CD4-positive, alpha-beta T cell (primary cell): ENCODE results near the gene NUP62. TPM values are rescaled to one million over a fixed set of nuclear protein-coding genes. Genes with fewer than 3 reads are reported as not detected.

Source experiments
- ATAC-seq: fragments of 200-7000 bp; cut with Tn5 transposase; one replicate; pipeline ENCODE4 v1.10.0; 2022; ENCODE audit warnings: mild to moderate bottlenecking; ENCODE audit not compliant: poor library complexity
- CTCF ChIA-PET: fragments of 350-600 bp; sonication (Branson Sonifier 250); formaldehyde crosslinking; loops from one replicate; lab custom pipeline; 2021; ENCODE audit warnings: antibody characterized with exemption, inconsistent platforms; lab: Charles Lee
- POLR2A ChIA-PET: fragments of 350-600 bp; sonication (Branson Sonifier 250); formaldehyde crosslinking; loops from one replicate; lab custom pipeline; 2021; ENCODE audit warnings: antibody characterized with exemption, inconsistent platforms; lab: Charles Lee
- DNase-seq, 14 experiments: peaks; one replicate each; pipeline ENCODE4 v3.0.0-alpha.2; 2013 to 2020; ENCODE audit warnings: mixed read lengths in 2 of 14
- H3K27ac ChIP-seq, 2 donors: one replicate each; pipeline versions ENCODE4 v1.5.1 to v1.7.0; 2013; ENCODE audit warnings: low read length in 2 of 2, low read depth in 1 of 2, mild to moderate bottlenecking in 1 of 2
- H3K27me3 ChIP-seq, 2 experiments: 1 replicate in 1 of 2; 2 replicates in 1 of 2; pipeline versions ENCODE4 v1.6.1 to v1.7.0; 2013; ENCODE audit warnings: low read length in 2 of 2, control low read depth in 1 of 2, mild to moderate bottlenecking in 1 of 2, moderate library complexity in 1 of 2; ENCODE audit not compliant: insufficient read depth in 2 of 2, control insufficient read depth in 1 of 2
- H3K36me3 ChIP-seq: one replicate; pipeline ENCODE4 v1.6.1; 2013; ENCODE audit warnings: low read length, control low read depth; ENCODE audit not compliant: insufficient read depth
- H3K4me1 ChIP-seq: one replicate; pipeline ENCODE4 v1.6.1; 2013; ENCODE audit warnings: low read length, control low read depth; ENCODE audit not compliant: insufficient read depth
- H3K4me3 ChIP-seq: one replicate; pipeline ENCODE4 v1.5.1; 2013; ENCODE audit warnings: mild to moderate bottlenecking, low read length, moderate library complexity
- H3K9me3 ChIP-seq, 2 experiments: 1 replicate in 1 of 2; 2 replicates in 1 of 2; pipeline versions ENCODE4 v1.6.1 to v1.7.0; 2013; ENCODE audit warnings: low read length in 2 of 2, mild to moderate bottlenecking in 2 of 2, control low read depth in 1 of 2, moderate library complexity in 1 of 2; ENCODE audit not compliant: control insufficient read depth in 1 of 2, insufficient read depth in 1 of 2
- H3K27ac Mint-ChIP-seq: one replicate; pipeline ENCODE4 v1.8.0; 2020; ENCODE audit warnings: mixed read lengths
- H3K27me3 Mint-ChIP-seq: one replicate; pipeline ENCODE4 v1.8.0; 2021; ENCODE audit warnings: mixed read lengths
- H3K36me3 Mint-ChIP-seq: one replicate; pipeline ENCODE4 v1.8.0; 2021; ENCODE audit warnings: low read depth, mixed read lengths
- H3K4me1 Mint-ChIP-seq: one replicate; pipeline ENCODE4 v1.8.0; 2021; ENCODE audit warnings: low read depth, mixed read lengths
- H3K4me3 Mint-ChIP-seq: one replicate; pipeline ENCODE4 v1.8.0; 2020; ENCODE audit warnings: mild to moderate bottlenecking, mixed read lengths
- H3K9me3 Mint-ChIP-seq: one replicate; pipeline ENCODE4 v1.8.0; 2020; ENCODE audit warnings: mixed read lengths
- CTCF ChIP-seq: fragments of 200-600 bp; IDR thresholded peaks from one replicate; pipeline ENCODE4 v1.8.0; 2022; ENCODE audit warnings: antibody characterized with exemption, mild to moderate bottlenecking
- intact Hi-C, 2 experiments: fragments of 100-400 bp; cut with DNase I in 1 of 2; cut with micrococcal nuclease in 1 of 2; formaldehyde crosslinking; loops; one replicate each; pipeline versions ENCODE4 v1.15.1 to v1.9.0; 2023 to 2025; cut with DNase I, micrococcal nuclease
- total RNA-seq, 174 experiments: library from RNA in 2 of 174; stranded (reverse) in 2 of 174; gene quantifications; one replicate each; pipeline ENCODE4 v1.2.3 and lab custom pipeline; 2021 to 2026

NUP62 gene
- total RNA-seq, 2 experiments from 2014 or later: 19.2 to 21.7 TPM

DNA sequence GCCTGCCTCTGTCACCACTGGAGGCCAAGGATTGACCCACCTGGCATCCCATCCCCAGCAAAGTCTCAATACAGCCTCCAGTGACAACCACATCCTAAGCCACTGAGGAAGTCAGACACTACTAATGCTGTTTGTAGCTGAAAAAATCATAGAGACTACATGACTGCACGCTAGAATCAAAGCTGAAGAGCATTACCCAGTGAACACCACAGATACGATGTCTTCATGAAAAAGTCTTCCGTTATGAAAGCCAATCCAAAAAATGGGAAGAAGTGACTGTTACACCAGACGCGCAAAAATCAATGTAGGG, 11.1 kb upstream of the NUP62 start:
- Histone ChIP-seq H3K4me1 (peaks cover 8% of the 10 kb centered on the region), H3K27ac (no peak overlapping the region), H3K4me3 (no peak overlapping the region), H3K36me3 (no peaks in the 10 kb centered on the region), H3K9me3 (no peaks in the 10 kb centered on the region), H3K27me3 (peaks cover 0 to 4% of the 10 kb centered on the region in 2 experiments)
- Mint-ChIP-seq H3K9me3 (no peaks in the 10 kb centered on the region), H3K36me3 (no peaks in the 10 kb centered on the region), H3K4me3 (no peak overlapping the region), H3K4me1 (peaks cover 8% of the 10 kb centered on the region), H3K27ac (no peak overlapping the region), H3K27me3 (peaks cover 4% of the 10 kb centered on the region)
- POLR2A ChIA-PET: no interaction called here
- intact Hi-C loops: no loop called here
- no peak for TF ChIP-seq CTCF
- DNase-seq: no peak
- CTCF ChIA-PET: no interaction called here
- no peak for ATAC-seq

DNA sequence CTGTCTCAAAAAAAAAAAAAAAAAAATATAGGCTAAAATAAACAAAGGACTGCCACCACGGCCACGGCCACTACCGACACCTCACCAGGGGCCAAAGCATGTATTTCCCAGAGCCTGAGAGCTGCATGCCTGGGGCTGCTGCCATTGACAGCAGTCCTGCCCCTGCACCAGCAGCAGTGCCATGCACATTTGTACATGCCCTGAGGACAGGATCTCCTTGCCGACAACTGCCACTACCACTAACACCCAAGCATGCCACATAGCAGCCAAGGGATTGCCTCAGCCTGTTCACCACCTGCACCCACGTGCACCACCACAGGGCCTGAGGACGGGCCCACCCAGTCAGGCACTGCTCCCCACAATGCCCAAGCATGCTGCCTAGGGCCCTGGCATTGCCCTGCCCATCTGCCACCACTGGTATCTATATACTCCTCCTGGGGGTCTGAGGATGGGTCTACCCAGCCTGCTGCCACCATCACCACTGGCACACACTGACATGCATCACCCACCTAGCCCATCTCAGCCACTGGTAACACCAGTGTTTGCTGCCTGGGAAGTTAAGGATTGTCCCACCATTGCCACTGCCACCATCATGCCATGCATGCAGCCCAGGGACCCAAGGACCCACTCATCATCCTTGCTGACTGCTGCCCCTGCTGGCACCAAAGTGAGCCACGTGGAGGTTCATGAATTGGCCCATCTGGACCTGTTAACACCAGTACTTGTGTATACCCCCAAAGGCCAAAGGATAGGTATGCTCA, 10.6 kb upstream of the NUP62 start:
- POLR2A ChIA-PET: no interaction called here
- Mint-ChIP-seq H3K4me3 (no peak overlapping the region), H3K27me3 (no peaks in the 10 kb centered on the region), H3K9me3 (no peaks in the 10 kb centered on the region), H3K36me3 (no peaks in the 10 kb centered on the region), H3K27ac (no peak overlapping the region), H3K4me1 (peaks cover 8% of the 10 kb centered on the region)
- Histone ChIP-seq H3K27me3 (peaks cover 0 to 4% of the 10 kb centered on the region in 2 experiments), H3K4me1 (peaks cover 8% of the 10 kb centered on the region), H3K27ac (no peak overlapping the region), H3K9me3 (no peaks in the 10 kb centered on the region), H3K4me3 (no peak overlapping the region), H3K36me3 (no peaks in the 10 kb centered on the region)
- no peak for ATAC-seq
- TF ChIP-seq CTCF: no peak
- CTCF ChIA-PET: interaction anchor here (0.7 kb wide), 1 partner anchor 74 kb away, joined by 3 read pairs; no protein-coding TSS in a partner anchor
- intact Hi-C loops: no loop called here
- peak in 1 of 14 experiments; percentile 34 for DNase-seq

- Histone ChIP-seq H3K27me3 (peaks cover 0 to 4% of the 10 kb centered on the region in 2 experiments), H3K4me3 (no peak overlapping the region), H3K36me3 (no peaks in the 10 kb centered on the region), H3K27ac (no peak overlapping the region), H3K9me3 (no peaks in the 10 kb centered on the region), H3K4me1 (peaks cover 11% of the 10 kb centered on the region)
- POLR2A ChIA-PET: no interaction called here
- no peaks in the 10 kb centered on the region for H3K27me3 Mint-ChIP-seq
- CTCF ChIA-PET: interaction anchor here (2.2 kb wide), 1 partner anchor 45 kb away, joined by 10 read pairs; no protein-coding TSS in a partner anchor
- no peak for TF ChIP-seq CTCF
- no peak overlapping the region for H3K27ac Mint-ChIP-seq
- H3K9me3 Mint-ChIP-seq: no peaks in the 10 kb centered on the region
- peaks cover 10% of the 10 kb centered on the region for H3K4me1 Mint-ChIP-seq
- H3K36me3 Mint-ChIP-seq: no peaks in the 10 kb centered on the region
- intact Hi-C loops: no loop called here
- H3K4me3 Mint-ChIP-seq: no peak overlapping the region
- no peak for ATAC-seq
- no peak for DNase-seq
Observed at GRCh38 chr19:49938662-49939061, 9.4 kb upstream of the NUP62 start.
